Activated T-cell treated with anti-CD3 and anti-CD28 coated beads for 1 hour (primary cell): Measurements from ENCODE around the gene CELF2.

Experiments used
- DNase-seq: peaks from one replicate; pipeline ENCODE4 v3.0.0-alpha.2; 2020; ENCODE audit warnings: low read depth

CELF2 gene

GRCh38 chr10:11276449-11276990 is 258.8 kb downstream of the CELF2 start:
- DNase-seq, result no peak

GRCh38 chr10:11279314-11279713 is 261.6 kb downstream of the CELF2 start:
- DNase-seq, result no peak

- DNase-seq, result no peak
Observed at GRCh38 chr10:11280187-11280932, 262.7 kb downstream of the CELF2 start.

- no peak for DNase-seq
Observed at GRCh38 chr10:11282156-11282555, 264.5 kb downstream of the CELF2 start.

GRCh38 chr10:11282661-11283060 is 265.0 kb downstream of the CELF2 start:
- DNase-seq, result no peak

GRCh38 chr10:11284291-11285085 is 266.8 kb downstream of the CELF2 start:
- no peak for DNase-seq

- no peak for DNase-seq
Observed at GRCh38 chr10:11285171-11285570, 267.5 kb downstream of the CELF2 start.

- no peak for DNase-seq
Observed at GRCh38 chr10:11286261-11286852, 268.7 kb downstream of the CELF2 start.

DNA sequence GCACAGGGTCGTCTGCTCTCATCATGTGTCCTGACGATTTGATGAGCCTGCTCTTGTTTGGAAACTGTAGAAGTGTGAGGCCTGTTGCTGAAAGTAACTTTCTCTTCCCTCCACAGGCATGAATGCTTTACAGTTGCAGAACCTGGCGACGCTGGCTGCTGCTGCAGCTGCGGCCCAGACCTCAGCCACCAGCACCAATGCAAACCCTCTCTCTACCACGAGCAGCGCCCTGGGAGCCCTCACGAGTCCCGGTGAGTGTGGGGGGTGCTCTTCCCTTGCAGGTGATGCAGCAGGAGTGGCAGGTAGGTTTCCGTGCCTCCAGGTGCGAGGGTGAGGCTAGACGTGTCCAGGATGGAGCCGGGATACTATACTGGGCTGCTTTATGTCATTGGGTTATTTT is 270.6 kb downstream of the CELF2 start:
- no peak for DNase-seq

GRCh38 chr10:11290156-11290890 is 272.7 kb downstream of the CELF2 start:
- no peak for DNase-seq

GRCh38 chr10:11292576-11293302 is 275.1 kb downstream of the CELF2 start:
- DNase-seq, result no peak

DNA sequence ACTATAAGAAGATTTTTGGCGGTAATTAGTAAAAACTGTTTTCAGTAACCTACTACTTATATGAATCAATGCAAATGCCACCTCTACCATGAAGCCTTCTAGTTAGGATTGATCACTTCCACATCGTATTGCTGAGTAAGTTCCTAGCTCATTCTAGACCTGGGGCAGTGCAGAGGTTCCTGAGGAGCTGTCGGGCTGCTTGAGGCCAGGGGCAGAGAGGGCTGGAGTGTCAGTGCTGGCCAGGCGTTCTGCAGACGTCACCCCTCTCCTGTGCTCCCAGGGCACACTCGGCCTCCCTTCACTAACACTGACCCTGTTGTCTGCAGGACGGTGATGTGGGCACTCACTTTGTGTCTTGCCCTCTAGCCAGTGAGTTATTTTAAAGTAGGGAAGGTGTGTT is 275.7 kb downstream of the CELF2 start:
- no peak for DNase-seq

- DNase-seq, result no peak
Observed at GRCh38 chr10:11294831-11295450, 277.3 kb downstream of the CELF2 start.

DNA sequence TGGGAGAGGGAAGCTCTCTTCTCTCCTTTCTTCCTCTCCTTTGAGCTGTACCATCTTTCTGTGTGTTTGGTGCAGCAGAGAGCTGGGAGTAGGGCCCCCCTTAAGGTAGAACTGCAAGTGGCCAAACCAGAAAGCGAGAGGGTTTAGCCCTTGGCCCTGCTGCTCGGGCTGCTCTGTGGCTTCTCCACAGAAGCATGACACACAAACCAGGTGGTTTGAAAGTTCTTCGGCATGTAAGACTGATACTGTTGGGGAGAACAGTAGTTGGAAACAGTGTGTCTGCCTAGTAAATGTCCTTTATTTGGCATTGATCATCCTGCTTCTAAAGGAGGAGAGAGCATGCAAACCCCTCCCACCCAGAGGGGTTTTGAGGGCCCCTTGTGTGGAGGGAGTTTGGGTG is 277.8 kb downstream of the CELF2 start:
- DNase-seq, result no peak

DNA sequence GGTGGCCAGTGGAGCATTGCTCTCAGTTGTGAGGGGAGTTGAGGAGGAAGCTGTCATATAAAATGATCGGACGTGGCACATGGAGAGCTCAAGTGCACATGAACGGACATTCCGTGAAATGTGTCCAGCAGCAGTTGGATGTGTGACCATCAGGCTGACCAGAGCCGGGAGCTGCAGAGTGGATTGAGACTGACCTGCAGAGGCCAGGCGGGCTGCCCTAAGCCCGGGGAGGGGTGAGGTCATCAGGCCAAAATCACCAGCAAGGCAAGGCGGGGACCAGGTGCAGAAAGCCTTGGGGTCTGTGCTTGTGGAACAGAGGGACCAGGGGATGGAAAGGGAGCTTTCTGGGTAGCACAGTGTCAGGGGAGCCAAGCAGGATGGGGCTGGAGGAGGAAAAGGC is 279.5 kb downstream of the CELF2 start:
- DNase-seq, result no peak

GRCh38 chr10:11298116-11298515 is 280.4 kb downstream of the CELF2 start:
- DNase-seq, result no peak

- no peak for DNase-seq
Observed at GRCh38 chr10:11299125-11299524, 281.5 kb downstream of the CELF2 start.

GRCh38 chr10:11300026-11300425 is 282.4 kb downstream of the CELF2 start:
- no peak for DNase-seq

- no peak for DNase-seq
Observed at GRCh38 chr10:11300563-11300962, 282.9 kb downstream of the CELF2 start.

GRCh38 chr10:11301571-11302111 is 284.0 kb downstream of the CELF2 start:
- DNase-seq, result no peak

DNA sequence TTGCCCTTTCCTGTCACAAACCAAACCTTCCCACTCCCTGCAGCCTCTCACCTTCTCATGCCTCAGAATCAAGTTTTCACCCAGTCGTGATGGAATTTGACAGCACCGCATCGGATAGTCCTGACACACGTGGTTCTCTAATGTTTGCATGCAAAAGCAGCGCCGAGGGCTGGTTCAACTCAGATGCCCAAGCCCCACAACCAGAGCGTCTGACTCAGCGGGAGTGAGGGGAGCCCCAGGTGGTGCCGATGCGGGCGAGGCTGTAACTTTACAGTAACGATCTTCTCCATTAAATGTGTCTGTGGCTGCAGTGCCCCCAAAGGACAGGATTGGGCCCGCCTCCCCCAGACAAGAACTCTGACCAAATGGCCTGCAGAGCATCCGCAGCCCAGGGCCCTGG is 284.5 kb downstream of the CELF2 start:
- no peak for DNase-seq
